OCI-LY3 (cell line): ENCODE results near the gene SNAPC4.

Experiments used
- H2AFZ ChIP-seq: fragments of 200-600, 300-600 bp; shearing (Covaris generic); 2 replicates; pipeline ENCODE4 v1.6.0; 2014; ENCODE audit warnings: antibody characterized with exemption, low read depth, low read length
- H3K27ac ChIP-seq: fragments of 200-600, 300-600 bp; sonication (generic); 2 replicates; pipeline ENCODE4 v1.5.1; 2014; ENCODE audit warnings: mild to moderate bottlenecking, low read length, moderate library complexity, mixed read lengths
- H3K27me3 ChIP-seq: fragments of 200-600, 300-600 bp; sonication (generic); 2 replicates; pipeline ENCODE4 v1.6.1; 2014; ENCODE audit warnings: low read depth, low read length, mixed read lengths
- H3K36me3 ChIP-seq: fragments of 200-600, 300-600 bp; sonication (generic); replicated peaks from 2 replicates; pipeline ENCODE3; 2014; ENCODE audit warnings: low read depth, low read length, mixed read lengths
- H3K4me1 ChIP-seq: fragments of 300-600, 200-600 bp; sonication (generic); 2 replicates; pipeline ENCODE4 v1.6.1; 2014; ENCODE audit warnings: low read length, mixed read lengths
- H3K4me2 ChIP-seq: fragments of 200-600, 300-600 bp; sonication (generic); 2 replicates; pipeline ENCODE4 v1.6.1; 2014; ENCODE audit warnings: low read length, mixed read lengths
- H3K4me3 ChIP-seq: fragments of 300-600, 200-600 bp; sonication (generic); 2 replicates; pipeline ENCODE4 v1.5.1; 2014; ENCODE audit warnings: antibody characterized with exemption, mild to moderate bottlenecking, low read length, moderate library complexity
- H3K79me2 ChIP-seq: fragments of 300-600, 200-600 bp; shearing (Covaris generic); 2 replicates; pipeline ENCODE4 v1.6.1; 2014; ENCODE audit warnings: mild to moderate bottlenecking, low read length, mixed read lengths
- H3K9ac ChIP-seq: fragments of 300-600, 200-600 bp; shearing (Covaris generic); 2 replicates; pipeline ENCODE4 v1.6.0; 2014; ENCODE audit warnings: mild to moderate bottlenecking, low read length, moderate library complexity
- H3K9me3 ChIP-seq: fragments of 200-600, 300-600 bp; shearing (Covaris generic); 2 replicates; pipeline ENCODE4 v1.6.1; 2014; ENCODE audit warnings: low read length, mixed read lengths; ENCODE audit not compliant: insufficient read depth
- H4K20me1 ChIP-seq: fragments of 200-600, 300-600 bp; sonication (generic); 2 replicates; pipeline ENCODE4 v1.6.1; 2016; ENCODE audit warnings: low read length, mixed read lengths; ENCODE audit not compliant: insufficient read depth
- CTCF ChIP-seq: fragments of 200-600, 300-600 bp; sonication (generic); IDR thresholded peaks from 2 replicates; pipeline ENCODE4 v1.5.1; 2014; ENCODE audit warnings: antibody characterized with exemption, low read length, low read depth
- EZH2phosphoT487 ChIP-seq: fragments of 200-600 bp; shearing (Covaris generic); IDR thresholded peaks from 2 replicates; pipeline ENCODE4 v1.6.1; 2018; ENCODE audit warnings: antibody characterized with exemption, mixed run types, low read depth

SNAPC4 gene

GRCh38 chr9:136395020-136395340, 5.0 kb downstream of the SNAPC4 start:
- no peak overlapping the region for H3K27ac ChIP-seq
- no peak overlapping the region for H3K4me3 ChIP-seq
- peaks cover 63% of the 10 kb centered on the region for H3K36me3 ChIP-seq
- no peaks in the 10 kb centered on the region for H3K27me3 ChIP-seq
- H3K9me3 ChIP-seq, result no peaks in the 10 kb centered on the region
- peaks cover 54% of the 10 kb centered on the region for H3K79me2 ChIP-seq
- peaks cover 9% of the 10 kb centered on the region for H3K4me1 ChIP-seq
- H4K20me1 ChIP-seq, result peaks cover 13% of the 10 kb centered on the region
- H3K4me2 ChIP-seq, result no peak overlapping the region
- no peak overlapping the region for H2AFZ ChIP-seq
- TF ChIP-seq CTCF, result no peak
- no peak for TF ChIP-seq EZH2phosphoT487
- no peak overlapping the region for H3K9ac ChIP-seq

- no peak for TF ChIP-seq CTCF
- no peak for TF ChIP-seq EZH2phosphoT487
- H4K20me1 ChIP-seq, result peaks cover 13% of the 10 kb centered on the region
Measured at GRCh38 chr9:136394312-136395019, 5.5 kb downstream of the SNAPC4 start.

GRCh38 chr9:136393531-136393930, 6.4 kb downstream of the SNAPC4 start:
- Histone ChIP-seq H2AFZ (no peak overlapping the region), H3K9me3 (no peaks in the 10 kb centered on the region), H3K79me2 (peaks cover 39% of the 10 kb centered on the region), H3K4me3 (no peak overlapping the region), H3K27ac (no peak overlapping the region), H3K9ac (no peak overlapping the region), H3K4me2 (no peak overlapping the region), H4K20me1 (peaks cover 4% of the 10 kb centered on the region; the same call in 1 of the 2 replicates), H3K4me1 (peaks cover 4% of the 10 kb centered on the region), H3K27me3 (no peaks in the 10 kb centered on the region), H3K36me3 (peaks cover 73% of the 10 kb centered on the region)
- TF ChIP-seq CTCF, result no peak
- no peak for TF ChIP-seq EZH2phosphoT487

More at GRCh38 chr9:136394312-136395019, 5.5 kb downstream of the SNAPC4 start:
- Histone ChIP-seq H3K4me2 (no peak overlapping the region), H3K27ac (no peak overlapping the region), H3K9me3 (no peaks in the 10 kb centered on the region), H3K4me1 (peaks cover 9% of the 10 kb centered on the region), H3K9ac (no peak overlapping the region), H3K79me2 (peaks cover 49% of the 10 kb centered on the region), H2AFZ (no peak overlapping the region), H3K36me3 (peaks cover 68% of the 10 kb centered on the region), H3K27me3 (no peaks in the 10 kb centered on the region), H3K4me3 (no peak overlapping the region)

GRCh38 chr9:136392538-136393449, 7.2 kb downstream of the SNAPC4 start:
- H3K9ac ChIP-seq, result no peak overlapping the region
- H3K4me1 ChIP-seq, result no peaks in the 10 kb centered on the region
- H3K4me3 ChIP-seq, result no peak overlapping the region
- TF ChIP-seq EZH2phosphoT487 (no peak), CTCF (no peak)
- no peak overlapping the region for H3K4me2 ChIP-seq
- no peak overlapping the region for H3K27ac ChIP-seq
- H2AFZ ChIP-seq, result no peak overlapping the region
- H3K27me3 ChIP-seq, result no peaks in the 10 kb centered on the region
- H3K36me3 ChIP-seq, result peaks cover 73% of the 10 kb centered on the region
- no peaks in the 10 kb centered on the region for H3K9me3 ChIP-seq
- peaks cover 32% of the 10 kb centered on the region for H3K79me2 ChIP-seq
- no peaks in the 10 kb centered on the region for H4K20me1 ChIP-seq
